GM19468 (cell line): ENCODE data around the gene SLTM.
A peak's percentile ranks its signal among the peaks of the same experiment; 100 is the strongest.
"Not testable (repeated sequence)": the region's sequence is repeated elsewhere in the genome, so short reads cannot be mapped to it uniquely, and the experiment has no call there.

Source experiments
- ATAC-seq: cut with Tn5 transposase; IDR thresholded peaks from one replicate; pipeline ENCODE4 v1.9.1; 2021; ENCODE audit warnings: mild to moderate bottlenecking, moderate library complexity, moderate number of reproducible peaks; ENCODE audit not compliant: unreplicated experiment; ENCODE audit errors: extremely low read depth

The SLTM gene

GRCh38 chr15:58933281-58934113, at the start of gene SLTM:
Gene SLTM, minus strand, starts transcription at chr15:58933679. Its CDS starts 114 bp downstream, at chr15:58933565.
- peak; percentile 69 for ATAC-seq

- ATAC-seq = no peak
These were observed 49.8 kb upstream of the SLTM start for GRCh38 chr15:58983261-58983660.

GRCh38 chr15:58981808-58982475, 48.5 kb upstream of the SLTM start:
- ATAC-seq = no peak

- ATAC-seq = no peak
These were observed 47.0 kb upstream of the SLTM start for GRCh38 chr15:58980351-58980939.

GRCh38 chr15:58977887-58978286, 44.4 kb upstream of the SLTM start:
- ATAC-seq = no peak

GRCh38 chr15:58967479-58967878, 34.0 kb upstream of the SLTM start:
- no peak for ATAC-seq

- no peak for ATAC-seq
These were observed 33.2 kb upstream of the SLTM start for GRCh38 chr15:58966698-58967097.

GRCh38 chr15:58962662-58963565, 29.4 kb upstream of the SLTM start:
- no peak for ATAC-seq

- no peak for ATAC-seq
These were observed 28.7 kb upstream of the SLTM start for GRCh38 chr15:58962136-58962535.

- ATAC-seq = no peak
These were observed 25.3 kb upstream of the SLTM start for GRCh38 chr15:58958811-58959210.

- no peak for ATAC-seq
These were observed 23.9 kb upstream of the SLTM start for GRCh38 chr15:58957101-58957973.

GRCh38 chr15:58952751-58953150, 19.3 kb upstream of the SLTM start:
- no peak for ATAC-seq

- no peak for ATAC-seq
These were observed 18.0 kb upstream of the SLTM start for GRCh38 chr15:58951388-58952007.

GRCh38 chr15:58947179-58947578, 13.7 kb upstream of the SLTM start:
- ATAC-seq = no peak

GRCh38 chr15:58934974-58935373, 1.5 kb upstream of the SLTM start:
- ATAC-seq = not testable (repeated sequence)

- ATAC-seq = no peak
These were observed 1.0 kb upstream of the SLTM start for GRCh38 chr15:58934521-58934920.

GRCh38 chr15:58934114-58934447, 602 bp upstream of the SLTM start:
- no peak for ATAC-seq

GRCh38 chr15:58932710-58933280, 684 bp downstream of the SLTM start:
- ATAC-seq = peak; percentile 12
